Liver (tissue), 9 donors: ENCODE data around the gene SUCO. TPM values are rescaled to one million over a fixed set of nuclear protein-coding genes. Genes with fewer than 3 reads are reported as not detected.
A peak's percentile ranks its signal among the peaks of the same experiment; 100 is the strongest.

ENCODE experiments used
- DNase-seq: peaks from one replicate; pipeline ENCODE4 v3.0.0-alpha.2; 2017; ENCODE audit warnings: low spot score
- H3K27ac ChIP-seq, 2 donors: one replicate each; pipeline ENCODE4 v1.7.0; 2013; ENCODE audit warnings: inconsistent platforms in 2 of 2, low read length in 2 of 2, control low read depth in 1 of 2, low read depth in 1 of 2, mild to moderate bottlenecking in 1 of 2
- H3K27me3 ChIP-seq, 4 donors: one replicate each; pipeline versions ENCODE4 v1.6.1 to v1.7.0; 2013; ENCODE audit warnings: low read length in 3 of 4, inconsistent platforms in 1 of 4, mild to moderate bottlenecking in 1 of 4, moderate library complexity in 1 of 4; ENCODE audit not compliant: control insufficient read depth in 4 of 4, insufficient read depth in 4 of 4
- H3K36me3 ChIP-seq, 4 donors: one replicate each; pipeline versions ENCODE4 v1.6.1 to v1.7.0; 2013; ENCODE audit warnings: low read length in 3 of 4, mild to moderate bottlenecking in 3 of 4, low read depth in 1 of 4, moderate library complexity in 1 of 4; ENCODE audit not compliant: control insufficient read depth in 4 of 4, insufficient read depth in 3 of 4
- H3K4me1 ChIP-seq, 4 donors: one replicate each; pipeline versions ENCODE4 v1.6.1 to v1.7.0; 2013; ENCODE audit warnings: low read length in 3 of 4, mild to moderate bottlenecking in 3 of 4, moderate library complexity in 1 of 4; ENCODE audit not compliant: control insufficient read depth in 4 of 4, insufficient read depth in 4 of 4
- H3K4me3 ChIP-seq, 3 donors: one replicate each; pipeline versions ENCODE4 v1.6.1 to v1.7.0; 2013; ENCODE audit warnings: low read length in 3 of 3, control low read depth in 1 of 3, low read depth in 1 of 3, mild to moderate bottlenecking in 1 of 3
- H3K9ac ChIP-seq, 2 donors: one replicate each; pipeline ENCODE4 v1.7.0; 2013; ENCODE audit warnings: low read length in 2 of 2, mild to moderate bottlenecking in 2 of 2, moderate library complexity in 2 of 2, control low read depth in 1 of 2, low read depth in 1 of 2
- H3K9me3 ChIP-seq, 4 donors: one replicate each; pipeline versions ENCODE4 v1.6.1 to v1.7.0; 2013; ENCODE audit warnings: low read length in 3 of 4; ENCODE audit not compliant: control insufficient read depth in 4 of 4
- ATF3 ChIP-seq: IDR thresholded peaks from 2 replicates; pipeline ENCODE4 v1.6.1; 2016; ENCODE audit warnings: antibody characterized with exemption
- CTCF ChIP-seq: fragments of 150-350 bp; IDR thresholded peaks from 2 replicates; pipeline ENCODE4 v1.5.1; 2017; ENCODE audit warnings: improper control_type of control experiment, low read depth, low read length; ENCODE audit not compliant: missing input control
- EGR1 ChIP-seq, 2 donors: IDR thresholded peaks; 2 replicates each; pipeline ENCODE4 v1.6.1; 2016 to 2018; ENCODE audit warnings: antibody characterized with exemption in 2 of 2, low read depth in 2 of 2
- FOXA1 ChIP-seq: IDR thresholded peaks from 2 replicates; pipeline ENCODE4 v1.6.1; 2016; ENCODE audit warnings: antibody characterized with exemption
- FOXA2 ChIP-seq: IDR thresholded peaks from 2 replicates; pipeline ENCODE4 v1.6.1; 2016; ENCODE audit warnings: antibody characterized with exemption
- GABPA ChIP-seq, 2 donors: IDR thresholded peaks in 1 of 2; conservative IDR thresholded peaks in 1 of 2; 2 replicates each; pipeline ENCODE4 v1.6.1; 2016; ENCODE audit warnings: antibody characterized with exemption in 2 of 2, mild to moderate bottlenecking in 1 of 2, moderate library complexity in 1 of 2
- HNF4A ChIP-seq, 2 donors: conservative IDR thresholded peaks; 2 replicates each; pipeline ENCODE4 v1.6.1; 2016; ENCODE audit warnings: antibody characterized with exemption in 2 of 2, mild to moderate bottlenecking in 2 of 2
- HNF4G ChIP-seq: IDR thresholded peaks from 2 replicates; pipeline ENCODE4 v1.6.1; 2016; ENCODE audit warnings: antibody characterized with exemption
- JUND ChIP-seq, 2 donors: IDR thresholded peaks; 2 replicates each; pipeline ENCODE4 v1.6.1; 2016; ENCODE audit warnings: antibody characterized with exemption in 2 of 2
- MAX ChIP-seq: IDR thresholded peaks from 2 replicates; pipeline ENCODE4 v1.6.1; 2016; ENCODE audit warnings: antibody characterized with exemption
- NR2F2 ChIP-seq: IDR thresholded peaks from 2 replicates; pipeline ENCODE4 v1.6.1; 2016; ENCODE audit warnings: antibody characterized with exemption
- RAD21 ChIP-seq, 2 donors: IDR thresholded peaks; 2 replicates each; pipeline ENCODE4 v1.6.1; 2016; ENCODE audit warnings: antibody characterized with exemption in 2 of 2, mild to moderate bottlenecking in 2 of 2
- REST ChIP-seq: IDR thresholded peaks from 2 replicates; pipeline ENCODE4 v1.6.1; 2016; ENCODE audit warnings: antibody characterized with exemption, mild to moderate bottlenecking
- RXRA ChIP-seq, 2 donors: IDR thresholded peaks; 2 replicates each; pipeline ENCODE4 v1.6.1; 2017 to 2018; ENCODE audit warnings: antibody characterized with exemption in 2 of 2, mild to moderate bottlenecking in 1 of 2
- SP1 ChIP-seq: IDR thresholded peaks from 2 replicates; pipeline ENCODE4 v1.6.1; 2018; ENCODE audit warnings: antibody characterized with exemption, mild to moderate bottlenecking
- TAF1 ChIP-seq: conservative IDR thresholded peaks from 2 replicates; pipeline ENCODE4 v1.6.1; 2016; ENCODE audit warnings: antibody characterized with exemption, mild to moderate bottlenecking
- YY1 ChIP-seq: IDR thresholded peaks from 2 replicates; pipeline ENCODE4 v1.6.1; 2016; ENCODE audit warnings: antibody characterized with exemption, mild to moderate bottlenecking
- ZBTB33 ChIP-seq: IDR thresholded peaks from 2 replicates; pipeline ENCODE4 v1.6.1; 2016; ENCODE audit warnings: antibody characterized with exemption
- WGBS: extraction: QIAGEN DNeasy Blood & Tissue Kit; methylation state at CpG from one replicate; pipeline ENCODE4 v1.1.7; 2013; 5-methylcytosine and 5-hydroxymethylcytosine counted together
- polyA plus RNA-seq, 2 donors: library from polyadenylated mRNA; stranded (reverse) in 1 of 2; unstranded in 1 of 2; fragments of 200-250 nt in 1 of 2; fragments of >200 nt in 1 of 2; fragmentation: Nextera tagmentation in 1 of 2; extraction: Ambion mirVana in 1 of 2; gene quantifications; one replicate each; pipeline versions ENCODE4 v1.2.1 to v1.2.3, GENCODE V29; 2013 to 2015
- total RNA-seq, 2 donors: library from RNA; depleted of rRNA; stranded (reverse); fragments of >200 nt; gene quantifications; one replicate each; pipeline ENCODE4 v1.2.3, GENCODE V29; 2014
- donor health status: healthy.
- donor health status: healthy.
- donor health status: healthy.
- donor health status: healthy.
- donor health status: healthy.

The SUCO gene
- total RNA-seq (10 to 100 TPM; 12.4 to 38.1 TPM), polyA plus RNA-seq (1 to 10 TPM; 2.8 to 4.6 TPM)

GRCh38 chr1:172532700-172533512 lies at the start of gene SUCO:
Gene SUCO (plus strand): TSS chr1:172533150. CDS start chr1:172533436, 286 bp downstream.
- DNase-seq, result peak; percentile 100
- 1% methylated on average over 74 of the region's 74 CpGs for WGBS
- Histone ChIP-seq H3K27ac (peak within 1 kb of the TSS; percentile 98), H3K36me3 (no peaks in the 10 kb centered on the region), H3K9me3 (no peaks in the 10 kb centered on the region), H3K27me3 (no peaks in the 10 kb centered on the region), H3K9ac (peak within 1 kb of the TSS; percentile 94 to 99), H3K4me3 (peak within 1 kb of the TSS; percentile 84 to 95 (median 86)), H3K4me1 (peaks cover 4 to 21% (median 11%) of the 10 kb centered on the region in 4 donors)
- TF ChIP-seq JUND (IDR thresholded peaks at IDR 0.05) (peak; percentile 58 to 79), NR2F2 (no peak), HNF4A (conservative IDR thresholded peaks at IDR 0.05) (peak in 1 of 2 donors; percentile 63), YY1 (peak; percentile 23), CTCF (no peak), MAX (peak; percentile 72), RXRA (IDR thresholded peaks at IDR 0.05) (peak; percentile 16 to 42), FOXA1 (peak; percentile 34), RAD21 (IDR thresholded peaks at IDR 0.05) (peak in 1 of 2 donors; percentile 13), REST (peak; percentile 24), SP1 (peak; percentile 87), GABPA (IDR thresholded peaks at IDR 0.05 in 1 of 2, conservative IDR thresholded peaks at IDR 0.05 in 1 of 2) (peak in 1 of 2 donors; percentile 71), EGR1 (IDR thresholded peaks at IDR 0.05; ENCODE audit: low read depth in 2 of 2) (peak in 1 of 2 donors; percentile 44), FOXA2 (no peak), TAF1 (peak; percentile 25), HNF4G (peak; percentile 20), ATF3 (peak; percentile 41), ZBTB33 (peak; percentile 90)
